Parathyroid adenoma (tissue), 2 donors: ENCODE results near the gene MAP4K4.
"Not testable (repeated sequence)": the region's sequence is repeated elsewhere in the genome, so short reads cannot be mapped to it uniquely, and the experiment has no call there.

Experiments used
- H2AFZ ChIP-seq: fragments of 300-600 bp; sonication (generic); one replicate; pipeline ENCODE4 v1.7.0; 2017; ENCODE audit warnings: antibody characterized with exemption, mild to moderate bottlenecking
- H3K27ac ChIP-seq: fragments of 300-600 bp; sonication (generic); one replicate; pipeline ENCODE4 v1.7.0; 2017
- H3K27me3 ChIP-seq: fragments of 300-600 bp; sonication (generic); one replicate; pipeline ENCODE4 v1.7.0; 2017; ENCODE audit warnings: low read length; ENCODE audit not compliant: control insufficient read depth, insufficient read depth
- H3K36me3 ChIP-seq: fragments of 300-600 bp; sonication (generic); one replicate; pipeline ENCODE4 v1.7.0; 2017; ENCODE audit warnings: low read length; ENCODE audit not compliant: control insufficient read depth, insufficient read depth
- H3K4me1 ChIP-seq: fragments of 300-600 bp; sonication (generic); one replicate; pipeline ENCODE4 v1.7.0; 2017; ENCODE audit warnings: control low read depth
- H3K4me2 ChIP-seq: fragments of 300-600 bp; sonication (generic); one replicate; pipeline ENCODE4 v1.7.0; 2017; ENCODE audit warnings: low read length
- H3K4me3 ChIP-seq: fragments of 300-600 bp; sonication (generic); one replicate; pipeline ENCODE4 v1.7.0; 2017; ENCODE audit warnings: low read depth, low read length
- H3K79me2 ChIP-seq: fragments of 300-600 bp; sonication (generic); one replicate; pipeline ENCODE4 v1.7.0; 2017; ENCODE audit warnings: control low read depth
- H3K9ac ChIP-seq: fragments of 300-600 bp; sonication (generic); one replicate; pipeline ENCODE4 v1.7.0; 2017; ENCODE audit warnings: mild to moderate bottlenecking
- H3K9me3 ChIP-seq: fragments of 300-600 bp; sonication (generic); one replicate; pipeline ENCODE4 v1.7.0; 2017; ENCODE audit warnings: low read length; ENCODE audit not compliant: control insufficient read depth
- TF ChIP-seq, protein P1 (sequence below): fragments of 300-600 bp; sonication (generic); IDR thresholded peaks from one replicate; pipeline ENCODE4 v1.7.0; 2017; ENCODE audit warnings: antibody characterized with exemption, mild to moderate bottlenecking
- donor health status: primary hyperparathyroidism.

The MAP4K4 gene

DNA sequence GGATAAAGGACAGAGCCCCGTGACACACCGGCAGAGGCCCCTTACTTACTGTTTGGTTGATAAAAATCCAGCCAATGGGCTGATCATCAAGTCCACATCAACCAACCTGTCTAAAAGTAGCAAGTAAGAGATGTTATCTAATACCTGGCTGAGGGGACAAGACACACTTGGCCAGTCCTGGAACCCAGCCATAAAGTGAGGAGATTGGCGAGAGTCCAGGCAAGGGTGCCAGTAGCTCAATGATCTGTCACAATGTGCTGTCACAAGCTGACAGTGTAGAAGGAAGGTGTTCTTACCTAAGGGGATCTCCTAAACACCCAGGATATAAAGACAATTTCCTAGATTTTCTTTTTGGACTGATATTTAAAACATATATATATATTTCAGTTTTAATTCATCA lies 232.5 kb downstream of the MAP4K4 start:
- no peaks in the 10 kb centered on the region for H3K79me2 ChIP-seq
- H3K36me3 ChIP-seq, result no peaks in the 10 kb centered on the region
- H3K27me3 ChIP-seq, result no peaks in the 10 kb centered on the region
- H3K4me3 ChIP-seq, result no peak overlapping the region
- TF ChIP-seq, protein P1, sequence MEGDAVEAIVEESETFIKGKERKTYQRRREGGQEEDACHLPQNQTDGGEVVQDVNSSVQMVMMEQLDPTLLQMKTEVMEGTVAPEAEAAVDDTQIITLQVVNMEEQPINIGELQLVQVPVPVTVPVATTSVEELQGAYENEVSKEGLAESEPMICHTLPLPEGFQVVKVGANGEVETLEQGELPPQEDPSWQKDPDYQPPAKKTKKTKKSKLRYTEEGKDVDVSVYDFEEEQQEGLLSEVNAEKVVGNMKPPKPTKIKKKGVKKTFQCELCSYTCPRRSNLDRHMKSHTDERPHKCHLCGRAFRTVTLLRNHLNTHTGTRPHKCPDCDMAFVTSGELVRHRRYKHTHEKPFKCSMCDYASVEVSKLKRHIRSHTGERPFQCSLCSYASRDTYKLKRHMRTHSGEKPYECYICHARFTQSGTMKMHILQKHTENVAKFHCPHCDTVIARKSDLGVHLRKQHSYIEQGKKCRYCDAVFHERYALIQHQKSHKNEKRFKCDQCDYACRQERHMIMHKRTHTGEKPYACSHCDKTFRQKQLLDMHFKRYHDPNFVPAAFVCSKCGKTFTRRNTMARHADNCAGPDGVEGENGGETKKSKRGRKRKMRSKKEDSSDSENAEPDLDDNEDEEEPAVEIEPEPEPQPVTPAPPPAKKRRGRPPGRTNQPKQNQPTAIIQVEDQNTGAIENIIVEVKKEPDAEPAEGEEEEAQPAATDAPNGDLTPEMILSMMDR, result no peak
- H3K9me3 ChIP-seq, result peaks cover 2% of the 10 kb centered on the region
- H3K27ac ChIP-seq, result no peak overlapping the region
- no peak overlapping the region for H3K9ac ChIP-seq
- no peak overlapping the region for H2AFZ ChIP-seq
- H3K4me2 ChIP-seq, result no peak overlapping the region
- peaks cover 3% of the 10 kb centered on the region for H3K4me1 ChIP-seq

DNA sequence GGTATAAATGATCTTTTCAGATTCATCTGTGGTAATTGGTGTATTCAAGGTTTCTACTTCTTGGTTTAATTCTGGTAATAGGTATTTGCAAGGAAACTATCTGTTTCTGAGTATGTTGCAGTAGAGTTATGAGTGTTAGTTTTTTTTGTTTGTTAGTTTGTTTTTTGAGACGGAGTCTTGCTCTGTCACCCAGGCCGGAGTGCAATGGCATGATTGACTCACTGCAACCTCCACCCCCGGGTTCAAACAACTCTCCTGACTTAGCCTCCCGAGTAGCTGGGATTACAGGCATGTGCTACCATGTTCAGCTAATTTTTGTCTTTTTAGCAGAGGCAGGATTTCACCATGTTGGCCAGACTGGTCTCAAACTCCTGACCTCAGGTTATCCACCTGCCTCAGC lies 233.3 kb downstream of the MAP4K4 start:
- no peak overlapping the region for H3K9ac ChIP-seq
- no peak overlapping the region for H3K4me2 ChIP-seq
- TF ChIP-seq, protein P1, result no peak
- no peak overlapping the region for H3K27ac ChIP-seq
- no peaks in the 10 kb centered on the region for H3K79me2 ChIP-seq
- H3K4me3 ChIP-seq, result no peak overlapping the region
- no peaks in the 10 kb centered on the region for H3K27me3 ChIP-seq
- H2AFZ ChIP-seq, result no peak overlapping the region
- H3K36me3 ChIP-seq, result no peaks in the 10 kb centered on the region
- peaks cover 7% of the 10 kb centered on the region for H3K4me1 ChIP-seq
- no peaks in the 10 kb centered on the region for H3K9me3 ChIP-seq

DNA sequence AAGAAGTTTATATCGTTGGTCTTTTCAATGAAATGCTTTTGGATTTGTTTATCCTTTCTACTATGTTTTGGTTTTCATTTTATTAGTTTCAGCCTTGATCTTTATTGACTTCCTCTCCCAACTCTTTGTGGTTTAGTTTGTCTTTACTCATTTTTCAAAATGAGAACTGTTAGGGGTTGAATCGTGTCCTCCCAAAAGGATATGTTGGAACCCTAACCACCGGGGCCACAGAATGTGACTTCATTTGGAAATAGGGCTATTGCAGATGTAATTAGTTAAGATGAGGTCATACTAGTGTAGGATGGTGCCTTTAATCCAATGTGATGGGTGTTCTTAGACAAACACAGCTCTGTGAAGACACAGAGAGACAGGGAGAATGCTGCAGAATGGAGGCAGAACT lies 233.9 kb downstream of the MAP4K4 start:
- Histone ChIP-seq H2AFZ (no peak overlapping the region), H3K79me2 (no peaks in the 10 kb centered on the region), H3K9me3 (no peaks in the 10 kb centered on the region), H3K4me1 (peaks cover 11% of the 10 kb centered on the region), H3K36me3 (no peaks in the 10 kb centered on the region), H3K27me3 (no peaks in the 10 kb centered on the region), H3K27ac (no peak overlapping the region), H3K4me3 (no peak overlapping the region), H3K9ac (no peak overlapping the region), H3K4me2 (no peak overlapping the region)
- TF ChIP-seq, protein P1, result no peak

- H3K27me3 ChIP-seq, H3K4me2 ChIP-seq, H3K4me1 ChIP-seq, H3K9ac ChIP-seq, H3K9me3 ChIP-seq, H3K4me3 ChIP-seq, H3K79me2 ChIP-seq, H3K36me3 ChIP-seq: not testable (repeated sequence)
- peak overlapping the region; percentile 71 for H2AFZ ChIP-seq
- H3K27ac ChIP-seq, result peak overlapping the region; percentile 37
Observed at GRCh38 chr2:101935764-101936163, 238.3 kb downstream of the MAP4K4 start.

- TF ChIP-seq, protein P1, result no peak
- no peak overlapping the region for H3K9ac ChIP-seq
- no peak overlapping the region for H3K4me3 ChIP-seq
- H3K27me3 ChIP-seq, result no peaks in the 10 kb centered on the region
- no peaks in the 10 kb centered on the region for H3K79me2 ChIP-seq
- H3K36me3 ChIP-seq, result no peaks in the 10 kb centered on the region
- no peaks in the 10 kb centered on the region for H3K9me3 ChIP-seq
- H3K27ac ChIP-seq, result no peak overlapping the region
- H3K4me2 ChIP-seq, result no peak overlapping the region
- no peak overlapping the region for H2AFZ ChIP-seq
- no peaks in the 10 kb centered on the region for H3K4me1 ChIP-seq
Observed at GRCh38 chr2:101942851-101943250, 245.3 kb downstream of the MAP4K4 start.
